GM18505 (cell line): ENCODE results near the gene ZNF155.
"Not testable (repeated sequence)": the region's sequence is repeated elsewhere in the genome, so short reads cannot be mapped to it uniquely, and the experiment has no call there.

Experiments used
- ATAC-seq: cut with Tn5 transposase; IDR thresholded peaks from one replicate; pipeline ENCODE4 v1.9.1; 2021; ENCODE audit not compliant: unreplicated experiment
- POLR2A ChIP-seq: IDR thresholded peaks from 4 replicates; pipeline ENCODE4 v1.6.1; 2011; ENCODE audit warnings: borderline replicate concordance; ENCODE audit not compliant: insufficient read depth, insufficient read length; ENCODE audit errors: extremely low read depth

Gene ZNF155

GRCh38 chr19:43983912-43984686, at the start of gene ZNF155:
Gene ZNF155 (plus strand): TSS chr19:43984188. CDS start chr19:43988544, 4,356 bp downstream.
- ATAC-seq, result peak; percentile 83
- TF ChIP-seq POLR2A, result peak; percentile 40

DNA sequence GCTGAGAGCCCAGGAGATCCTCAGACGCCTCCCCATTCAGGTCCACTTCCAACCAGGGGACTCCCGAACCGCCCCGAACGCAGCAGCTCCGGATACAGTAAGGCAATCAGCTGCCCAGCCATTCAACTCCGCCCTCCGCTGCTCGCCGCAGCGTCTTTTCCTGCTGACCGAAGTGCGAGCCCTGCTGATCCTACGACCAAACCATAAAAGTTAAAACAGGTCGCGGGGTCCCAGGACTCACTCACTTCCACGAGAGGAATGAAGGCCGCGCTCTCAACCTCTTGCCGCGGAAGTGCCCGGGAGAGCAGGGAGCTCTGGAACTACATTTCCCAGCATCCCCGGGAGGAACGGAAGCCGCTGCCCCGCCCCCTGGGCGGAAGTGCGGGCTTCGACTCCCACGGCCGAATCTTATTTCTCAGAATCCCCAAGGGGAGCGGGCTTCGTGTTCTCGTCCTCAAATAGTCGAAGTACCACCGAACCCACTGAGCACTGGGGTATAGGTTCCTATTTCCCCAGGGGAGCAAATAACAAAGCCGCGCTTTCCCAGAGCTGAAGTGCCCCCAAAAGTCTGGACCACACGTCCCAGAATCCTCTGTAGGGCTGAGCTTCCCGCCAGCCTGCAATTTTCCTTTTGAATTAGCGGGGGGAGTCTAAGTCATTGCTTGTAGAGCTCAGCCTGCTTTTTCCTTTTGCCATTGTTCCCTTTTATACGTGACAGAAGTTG, 48.8 kb upstream of the ZNF155 start, which contains the start of gene ZNF45:
TSS of gene ZNF45 (minus strand) at position 298 of the 724 bp plus-strand sequence. CDS start 13,097 bp downstream, outside the sequence.
- peak; percentile 88 for ATAC-seq
- peak; percentile 79 for TF ChIP-seq POLR2A

GRCh38 chr19:43936188-43936587, 47.8 kb upstream of the ZNF155 start:
- no peak for ATAC-seq
- no peak for TF ChIP-seq POLR2A

- ATAC-seq, result no peak
- no peak for TF ChIP-seq POLR2A
Observed at GRCh38 chr19:43939557-43940260, 44.3 kb upstream of the ZNF155 start.

- no peak for TF ChIP-seq POLR2A
- ATAC-seq, result no peak
Observed at GRCh38 chr19:43940719-43941118, 43.3 kb upstream of the ZNF155 start.

DNA sequence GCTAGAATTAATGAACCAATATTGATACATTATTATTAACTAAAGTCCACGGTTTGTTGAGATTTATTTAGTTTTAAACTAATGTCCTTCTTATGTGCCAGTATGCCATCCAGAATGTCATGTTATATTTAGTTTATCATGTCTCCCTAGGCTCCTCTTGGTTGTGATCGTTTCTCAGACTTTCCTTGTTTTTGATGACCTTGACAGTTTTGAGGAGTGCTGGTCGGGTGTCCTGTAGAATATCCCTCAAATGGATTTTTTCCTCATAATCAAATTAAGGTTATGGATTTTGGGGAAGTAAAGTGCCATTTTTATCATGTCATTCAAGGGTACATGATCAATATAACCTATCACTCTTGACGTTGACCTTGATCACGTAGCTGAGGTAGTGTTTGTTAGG, 42.8 kb upstream of the ZNF155 start:
- TF ChIP-seq POLR2A, result no peak
- no peak for ATAC-seq

DNA sequence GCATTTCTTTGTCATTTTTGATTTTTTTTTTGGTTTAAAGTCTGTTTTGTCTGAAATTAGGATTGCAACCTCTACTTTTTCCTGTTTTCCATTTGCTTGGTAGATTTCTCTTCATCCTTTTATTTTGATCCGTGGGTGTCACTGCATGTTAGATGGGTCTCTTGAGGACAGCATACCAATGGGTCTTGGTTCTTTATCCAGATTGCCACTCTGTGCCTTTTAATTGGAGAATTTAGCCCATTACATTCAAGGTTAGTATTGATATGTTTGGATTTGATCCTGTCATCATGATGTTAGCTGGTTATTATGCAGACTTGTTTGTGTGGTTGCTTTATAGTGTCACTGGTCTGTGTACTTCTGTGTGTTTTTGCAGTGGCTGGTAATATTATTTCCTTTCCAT, 36.6 kb upstream of the ZNF155 start:
- not testable (repeated sequence) for ATAC-seq

- not testable (repeated sequence) for ATAC-seq
Observed at GRCh38 chr19:43949803-43950202, 34.2 kb upstream of the ZNF155 start.

DNA sequence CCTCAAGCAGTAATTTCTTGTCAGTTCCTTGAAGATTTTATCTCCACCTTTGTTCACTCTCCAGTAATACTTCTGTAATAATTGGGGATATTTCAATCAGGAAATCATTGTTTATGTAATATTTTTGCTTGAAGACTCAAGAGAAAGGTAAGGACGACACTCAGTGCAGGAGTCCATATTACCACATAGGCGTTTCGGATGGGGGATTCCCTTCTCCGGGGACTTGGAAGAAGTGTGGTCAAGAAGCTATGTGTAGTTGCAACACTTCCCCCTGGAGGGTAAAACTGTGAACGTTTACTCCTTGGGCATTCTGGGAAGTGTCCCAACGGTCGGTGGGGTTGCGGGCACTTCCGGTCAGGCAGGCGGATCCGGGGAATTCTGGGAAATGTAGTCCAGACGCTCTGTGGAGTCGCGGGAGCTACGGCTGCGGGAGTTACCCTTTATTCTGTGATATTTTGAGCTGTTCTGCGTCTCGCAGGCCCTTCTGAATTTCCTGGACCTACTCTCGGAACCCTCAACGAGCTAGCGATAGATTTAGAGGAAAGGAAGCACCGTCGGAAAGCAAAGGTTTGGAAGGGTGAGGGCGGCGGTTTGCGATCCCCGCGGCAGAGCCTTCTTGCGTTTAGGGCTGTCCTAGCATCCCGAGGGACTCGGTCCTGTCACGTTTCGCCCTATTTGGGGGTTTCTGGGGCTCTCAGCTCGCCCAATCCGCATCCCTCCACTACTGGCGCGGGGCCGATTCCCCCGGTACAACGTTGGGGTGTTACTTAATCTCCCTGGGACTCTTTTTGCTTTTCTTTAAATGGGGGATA, 32.9 kb upstream of the ZNF155 start, which contains the start of gene ZNF221:
TSS of gene ZNF221 (plus strand) at position 395 of the 812 bp plus-strand sequence. CDS start 11,499 bp downstream, outside the sequence.
- peak; percentile 50 for TF ChIP-seq POLR2A
- peak; percentile 82 for ATAC-seq

DNA sequence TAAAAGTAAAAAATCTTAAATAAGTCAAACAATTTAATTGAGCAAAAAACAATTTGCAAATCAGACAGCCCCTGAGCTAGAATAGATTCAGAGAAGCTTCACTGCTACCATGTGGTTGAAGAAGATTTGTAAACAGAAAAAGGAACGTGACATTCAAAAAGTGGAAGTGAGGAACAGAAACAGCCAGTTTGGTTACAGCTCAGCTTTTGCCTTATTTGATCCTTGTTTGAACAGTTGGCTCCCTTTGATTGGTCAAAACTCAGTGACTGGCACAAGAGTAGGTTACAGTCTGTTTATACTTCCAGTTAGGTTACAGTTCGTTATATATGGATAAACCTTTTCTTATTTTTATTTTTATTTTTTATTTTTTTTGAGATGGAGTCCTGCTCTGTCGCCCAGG, 27.2 kb upstream of the ZNF155 start:
- ATAC-seq, result no peak
- TF ChIP-seq POLR2A, result no peak

DNA sequence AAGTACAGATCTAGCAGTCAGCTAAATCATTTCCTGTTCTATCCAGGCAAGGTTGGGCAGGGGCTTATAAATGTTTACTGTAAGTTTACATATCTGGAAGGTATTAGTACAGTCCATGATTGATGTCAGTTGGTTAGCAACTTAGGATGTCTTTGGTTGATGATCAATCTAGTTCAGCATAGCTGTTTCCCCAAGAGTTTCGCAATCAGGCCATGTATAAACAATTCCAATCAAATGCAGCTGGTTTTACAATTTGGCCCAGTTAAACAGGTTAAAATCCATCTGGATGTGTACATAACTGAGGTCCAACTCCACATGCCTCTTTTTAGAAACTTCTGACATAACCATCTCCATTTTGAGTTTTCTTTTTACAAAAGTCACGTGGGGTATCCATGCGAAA, 26.1 kb upstream of the ZNF155 start:
- TF ChIP-seq POLR2A, result no peak
- ATAC-seq, result no peak

- no peak for ATAC-seq
- no peak for TF ChIP-seq POLR2A
Observed at GRCh38 chr19:43960411-43960810, 23.6 kb upstream of the ZNF155 start.

GRCh38 chr19:43966079-43966694, 17.8 kb upstream of the ZNF155 start:
- no peak for ATAC-seq
- TF ChIP-seq POLR2A, result no peak

GRCh38 chr19:43976732-43977131, 7.3 kb upstream of the ZNF155 start:
- ATAC-seq, result no peak
- no peak for TF ChIP-seq POLR2A
